OCI-LY7 (cell line): ENCODE measurements around the gene LRRC47.
"Not testable (repeated sequence)": the region's sequence is repeated elsewhere in the genome, so short reads cannot be mapped to it uniquely, and the experiment has no call there.

Source experiments
- CTCF ChIP-seq: fragments of 200-600 bp; sonication (generic); conservative IDR thresholded peaks from 2 replicates; pipeline ENCODE4 v1.5.1; 2014; ENCODE audit warnings: mild to moderate bottlenecking, antibody characterized with exemption, low read length, moderate library complexity, mixed read lengths
- EZH2phosphoT487 ChIP-seq: fragments of 200-600 bp; sonication (generic); IDR thresholded peaks from 2 replicates; pipeline ENCODE4 v1.6.1; 2018; ENCODE audit warnings: low read depth, borderline replicate concordance, mild to moderate bottlenecking, mixed run types, antibody characterized with exemption, low read length, moderate library complexity, mixed read lengths

- not testable (repeated sequence) for TF ChIP-seq CTCF, EZH2phosphoT487
Observed at GRCh38 chr1:3800795-3801194, 4.5 kb upstream of the LRRC47 start.
